ENCODE data around the gene ECSIT.
"Not testable (repeated sequence)": the region's sequence is repeated elsewhere in the genome, so short reads cannot be mapped to it uniquely, and the experiment has no call there.

ECSIT gene

GRCh38 chr19:11528551-11529341 lies at the start of gene ECSIT:
Gene ECSIT, minus strand, starts transcription at chr19:11529134. Its CDS starts 9,964 bp downstream, at chr19:11519170.
- peak; percentile 90 for DNase-seq

GRCh38 chr19:11577451-11578257 lies 48.7 kb upstream of the ECSIT start, which contains the start of gene ACP5:
Gene ACP5, minus strand, starts transcription at chr19:11577645. Its CDS starts 328 bp downstream, at chr19:11577317.
- DNase-seq: no peak

- DNase-seq: no peak
Measured at GRCh38 chr19:11576227-11576626, 47.3 kb upstream of the ECSIT start.

- no peak for DNase-seq
Measured at GRCh38 chr19:11574689-11575088, 45.8 kb upstream of the ECSIT start.

- DNase-seq: not testable (repeated sequence)
Measured at GRCh38 chr19:11573763-11574162, 44.8 kb upstream of the ECSIT start.

- DNase-seq: not testable (repeated sequence)
Measured at GRCh38 chr19:11573354-11573753, 44.4 kb upstream of the ECSIT start.

GRCh38 chr19:11570039-11570462 lies 41.1 kb upstream of the ECSIT start:
- no peak for DNase-seq

- DNase-seq: no peak
Measured at GRCh38 chr19:11566164-11566563, 37.2 kb upstream of the ECSIT start.

- not testable (repeated sequence) for DNase-seq
Measured at GRCh38 chr19:11565649-11565980, 36.7 kb upstream of the ECSIT start.

- DNase-seq: not testable (repeated sequence)
Measured at GRCh38 chr19:11564082-11564807, 35.3 kb upstream of the ECSIT start.

GRCh38 chr19:11563532-11563931 lies 34.6 kb upstream of the ECSIT start:
- no peak for DNase-seq

GRCh38 chr19:11560404-11561051 lies 31.6 kb upstream of the ECSIT start:
- DNase-seq: no peak

GRCh38 chr19:11558881-11559828 lies 30.2 kb upstream of the ECSIT start, which contains the start of gene ELOF1:
Gene ELOF1, minus strand, starts transcription at chr19:11559230. Its CDS starts 4,883 bp downstream, at chr19:11554347.
- peak; percentile 92 for DNase-seq

GRCh38 chr19:11556634-11557420 lies 27.9 kb upstream of the ECSIT start:
- no peak for DNase-seq

- no peak for DNase-seq
Measured at GRCh38 chr19:11555246-11555645, 26.3 kb upstream of the ECSIT start.

GRCh38 chr19:11554160-11554559 lies 25.2 kb upstream of the ECSIT start:
- DNase-seq: no peak

- no peak for DNase-seq
Measured at GRCh38 chr19:11552666-11553372, 23.9 kb upstream of the ECSIT start.

GRCh38 chr19:11551603-11552235 lies 22.8 kb upstream of the ECSIT start:
- DNase-seq: no peak

- no peak for DNase-seq
Measured at GRCh38 chr19:11550265-11550664, 21.3 kb upstream of the ECSIT start.
